GM12878 (cell line): ENCODE measurements around the gene LSM12. TPM values are rescaled to one million over a fixed set of nuclear protein-coding genes. Genes with fewer than 3 reads are reported as not detected.

Experiments
- BRCA1 ChIP-seq: IDR thresholded peaks from 2 replicates; pipeline ENCODE4 v1.6.1; 2011; ENCODE audit warnings: low read depth, low read length, improper control_type of control experiment
- CHD2 ChIP-seq: IDR thresholded peaks from 2 replicates; pipeline ENCODE4 v1.6.1; 2011; ENCODE audit warnings: low read depth, low read length, improper control_type of control experiment, borderline replicate concordance
- EED ChIP-seq: sonication (generic); IDR thresholded peaks from 2 replicates; pipeline ENCODE4 v1.6.1; 2016; ENCODE audit warnings: antibody characterized with exemption, low read depth
- EZH2 ChIP-seq: IDR thresholded peaks from 2 replicates; pipeline ENCODE4 v1.6.1; 2012; ENCODE audit warnings: low read depth, mild to moderate bottlenecking, control low read depth, inconsistent platforms, low read length, borderline replicate concordance; ENCODE audit not compliant: control insufficient read depth
- FOS ChIP-seq: IDR thresholded peaks from 3 replicates; pipeline ENCODE4 v1.6.1; 2011; ENCODE audit warnings: borderline replicate concordance; ENCODE audit not compliant: insufficient read length; ENCODE audit errors: extremely low read depth
- GATAD2B ChIP-seq: fragments of 450-650 bp; conservative IDR thresholded peaks from 2 replicates; pipeline ENCODE4 v1.6.1; 2017; ENCODE audit warnings: low read depth, mild to moderate bottlenecking, moderate library complexity
- IKZF1 ChIP-seq: fragments of 450-650 bp; conservative IDR thresholded peaks from 2 replicates; pipeline ENCODE4 v1.6.1; 2017; ENCODE audit warnings: antibody characterized with exemption, mild to moderate bottlenecking
- KLF5 ChIP-seq: fragments of 450-650 bp; IDR thresholded peaks from 2 replicates; pipeline ENCODE4 v1.6.1; 2014; ENCODE audit warnings: mild to moderate bottlenecking; ENCODE audit not compliant: partially characterized antibody
- LARP7 ChIP-seq: fragments of 450-650 bp; IDR thresholded peaks from 2 replicates; pipeline ENCODE4 v1.6.1; 2017; ENCODE audit warnings: mild to moderate bottlenecking
- NBN ChIP-seq: fragments of 450-650 bp; IDR thresholded peaks from 2 replicates; pipeline ENCODE4 v1.6.1; 2016
- NFIC ChIP-seq: IDR thresholded peaks from 2 replicates; pipeline ENCODE4 v1.6.1; 2012; ENCODE audit warnings: low read depth, mild to moderate bottlenecking, inconsistent platforms, low read length, moderate library complexity
- PAX5 ChIP-seq: IDR thresholded peaks from 2 replicates; pipeline ENCODE4 v1.6.1; 2011; ENCODE audit warnings: low read depth, low read length, borderline replicate concordance
- POLR2AphosphoS2 ChIP-seq: IDR thresholded peaks from 2 replicates; pipeline ENCODE4 v1.6.1; 2011; ENCODE audit warnings: low read depth, mild to moderate bottlenecking, low read length, improper control_type of control experiment, moderate library complexity
- POU2F2 ChIP-seq: IDR thresholded peaks from 3 replicates; pipeline ENCODE4 v1.6.1; 2011; ENCODE audit warnings: low read depth, mild to moderate bottlenecking, low read length, borderline replicate concordance
- RELA ChIP-seq: fragments of 450-650 bp; IDR thresholded peaks from 2 replicates; pipeline ENCODE4 v1.8.0; 2014; ENCODE audit warnings: borderline replicate concordance; ENCODE audit not compliant: partially characterized antibody
- SIX5 ChIP-seq: IDR thresholded peaks from 2 replicates; pipeline ENCODE4 v1.6.1; 2011; ENCODE audit warnings: mild to moderate bottlenecking, low read depth, low read length, moderate library complexity; ENCODE audit not compliant: severe bottlenecking
- SMARCA5 ChIP-seq: fragments of 450-650 bp; IDR thresholded peaks from 2 replicates; pipeline ENCODE4 v1.6.1; 2017; ENCODE audit warnings: mild to moderate bottlenecking
- SP1 ChIP-seq: IDR thresholded peaks from one replicate; pipeline ENCODE4 v1.6.1; 2011; ENCODE audit warnings: low read depth, low read length
- SUPT20H ChIP-seq: IDR thresholded peaks from 2 replicates; pipeline ENCODE4 v1.6.1; 2011; ENCODE audit warnings: low read depth, mild to moderate bottlenecking, low read length, moderate library complexity, borderline replicate concordance; ENCODE audit not compliant: control insufficient read depth
- YBX1 ChIP-seq: fragments of 450-650 bp; IDR thresholded peaks from 2 replicates; pipeline ENCODE4 v1.6.1; 2016; ENCODE audit warnings: antibody characterized with exemption
- ZNF217 ChIP-seq: fragments of 450-650 bp; IDR thresholded peaks from 2 replicates; pipeline ENCODE4 v1.6.1; 2017; ENCODE audit warnings: antibody characterized with exemption, mild to moderate bottlenecking
- polyA plus RNA-seq, 11 experiments: library from polyadenylated mRNA; depleted of rRNA in 4 of 11; unstranded in 6 of 11; stranded (reverse) in 5 of 11; fragments of >200 nt; fragmentation: Nextera tagmentation in 4 of 11; fragmentation: Illumina TruSeq in 1 of 11; extraction: Ambion mirVana in 4 of 11; extraction: Trizol in 1 of 11; gene quantifications; 1 replicate in 1 of 11; 2 replicates in 10 of 11; pipeline versions ENCODE4 v1.2.1 to v1.2.3, GENCODE V29; 2011 to 2016; ENCODE audit warnings: inconsistent platforms in 2 of 11, missing spikeins in 2 of 11, low read depth in 1 of 11
- total RNA-seq, 4 experiments: library from RNA; depleted of rRNA in 3 of 4; stranded (reverse); fragments of >200 nt in 3 of 4; fragmentation: Illumina TruSeq in 1 of 4; extraction: Trizol in 1 of 4; gene quantifications; 2 replicates each; pipeline versions ENCODE4 v1.2.1 to v1.2.3, GENCODE V29; 2013 to 2021
- TF ChIP-seq, protein P1 (sequence below): IDR thresholded peaks from 2 replicates; pipeline ENCODE4 v1.6.1; 2011; ENCODE audit warnings: low read depth, low read length, improper control_type of control experiment, borderline replicate concordance
- TF ChIP-seq, protein P2 (sequence below): fragments of 450-650 bp; IDR thresholded peaks from 2 replicates; pipeline ENCODE4 v1.6.1; 2014; ENCODE audit warnings: mild to moderate bottlenecking
- TF ChIP-seq, protein P3 (sequence below): fragments of 450-650 bp; formaldehyde crosslinking; IDR thresholded peaks from 2 replicates; pipeline ENCODE4 v1.5.0; 2022; ENCODE audit warnings: mild to moderate bottlenecking, missing genetic modification characterization
- TF ChIP-seq, protein P4 (sequence below): fragments of 450-650 bp; IDR thresholded peaks from 2 replicates; pipeline ENCODE4 v1.6.1; 2016; ENCODE audit warnings: mild to moderate bottlenecking

The LSM12 gene
- total and polyA plus RNA-seq, 10 of the 15 experiments (the other 5 are each of a cell fraction or from before 2014, with no cell fraction given): 51.1 to 206 (median 70.8) TPM

DNA sequence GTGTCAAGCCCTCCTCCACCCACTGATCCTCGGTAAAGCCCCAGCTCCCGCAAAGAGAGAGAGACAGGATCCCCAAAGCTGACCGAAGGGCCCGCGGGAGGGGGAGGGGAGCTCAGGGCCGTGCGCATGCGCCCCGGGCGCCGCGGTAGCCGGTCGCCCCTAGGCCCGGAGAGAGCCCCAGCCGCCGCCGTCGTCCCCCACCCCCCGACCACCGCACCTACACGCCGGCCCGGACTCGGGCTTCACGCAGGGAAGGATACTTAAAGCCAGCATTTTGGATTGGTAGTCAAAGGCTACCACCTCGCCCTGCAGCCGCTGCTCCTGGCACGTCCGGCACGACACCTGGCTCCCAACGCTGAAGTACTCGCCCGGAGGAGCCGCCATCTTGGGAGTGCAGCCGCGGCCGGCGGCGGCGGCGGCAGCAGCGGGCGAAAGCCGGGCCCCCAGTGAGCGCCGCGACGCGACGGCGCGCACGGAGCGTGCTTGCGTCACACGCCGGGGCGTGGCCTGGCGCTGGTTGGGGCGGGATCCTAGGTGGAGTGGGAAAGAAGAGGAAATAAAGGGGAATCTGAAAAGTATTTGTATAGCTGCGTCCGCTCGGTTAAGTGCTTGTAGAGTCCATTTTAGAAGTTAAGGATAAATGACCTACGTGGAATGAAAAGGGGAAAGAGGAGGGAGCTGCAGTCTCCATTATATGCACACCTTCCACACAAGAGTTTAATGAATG lies at the start of gene LSM12 (continued):
- no peak for TF ChIP-seq NBN
- TF ChIP-seq SIX5: peak; percentile 0
- TF ChIP-seq, protein P1, sequence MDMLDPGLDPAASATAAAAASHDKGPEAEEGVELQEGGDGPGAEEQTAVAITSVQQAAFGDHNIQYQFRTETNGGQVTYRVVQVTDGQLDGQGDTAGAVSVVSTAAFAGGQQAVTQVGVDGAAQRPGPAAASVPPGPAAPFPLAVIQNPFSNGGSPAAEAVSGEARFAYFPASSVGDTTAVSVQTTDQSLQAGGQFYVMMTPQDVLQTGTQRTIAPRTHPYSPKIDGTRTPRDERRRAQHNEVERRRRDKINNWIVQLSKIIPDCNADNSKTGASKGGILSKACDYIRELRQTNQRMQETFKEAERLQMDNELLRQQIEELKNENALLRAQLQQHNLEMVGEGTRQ: no peak
- TF ChIP-seq PAX5: peak; percentile 30; the same call in 1 of the 2 replicates
- peak; percentile 85 for TF ChIP-seq GATAD2B
- no peak for TF ChIP-seq POU2F2
- no peak for TF ChIP-seq SUPT20H
- peak; percentile 30 for TF ChIP-seq RELA
- TF ChIP-seq YBX1: no peak
- TF ChIP-seq LARP7: peak; percentile 98
- TF ChIP-seq BRCA1: no peak
- no peak for TF ChIP-seq ZNF217
- peak; percentile 59 for TF ChIP-seq POLR2AphosphoS2
- TF ChIP-seq EZH2: no peak
- TF ChIP-seq, protein P2, sequence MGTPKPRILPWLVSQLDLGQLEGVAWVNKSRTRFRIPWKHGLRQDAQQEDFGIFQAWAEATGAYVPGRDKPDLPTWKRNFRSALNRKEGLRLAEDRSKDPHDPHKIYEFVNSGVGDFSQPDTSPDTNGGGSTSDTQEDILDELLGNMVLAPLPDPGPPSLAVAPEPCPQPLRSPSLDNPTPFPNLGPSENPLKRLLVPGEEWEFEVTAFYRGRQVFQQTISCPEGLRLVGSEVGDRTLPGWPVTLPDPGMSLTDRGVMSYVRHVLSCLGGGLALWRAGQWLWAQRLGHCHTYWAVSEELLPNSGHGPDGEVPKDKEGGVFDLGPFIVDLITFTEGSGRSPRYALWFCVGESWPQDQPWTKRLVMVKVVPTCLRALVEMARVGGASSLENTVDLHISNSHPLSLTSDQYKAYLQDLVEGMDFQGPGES: 0 out of 2 replicates have a peak, but pooled peaks have one; percentile 52
- no peak for TF ChIP-seq FOS
- peak; percentile 71; the same call in 1 of the 2 replicates for TF ChIP-seq CHD2
- TF ChIP-seq, protein P3, sequence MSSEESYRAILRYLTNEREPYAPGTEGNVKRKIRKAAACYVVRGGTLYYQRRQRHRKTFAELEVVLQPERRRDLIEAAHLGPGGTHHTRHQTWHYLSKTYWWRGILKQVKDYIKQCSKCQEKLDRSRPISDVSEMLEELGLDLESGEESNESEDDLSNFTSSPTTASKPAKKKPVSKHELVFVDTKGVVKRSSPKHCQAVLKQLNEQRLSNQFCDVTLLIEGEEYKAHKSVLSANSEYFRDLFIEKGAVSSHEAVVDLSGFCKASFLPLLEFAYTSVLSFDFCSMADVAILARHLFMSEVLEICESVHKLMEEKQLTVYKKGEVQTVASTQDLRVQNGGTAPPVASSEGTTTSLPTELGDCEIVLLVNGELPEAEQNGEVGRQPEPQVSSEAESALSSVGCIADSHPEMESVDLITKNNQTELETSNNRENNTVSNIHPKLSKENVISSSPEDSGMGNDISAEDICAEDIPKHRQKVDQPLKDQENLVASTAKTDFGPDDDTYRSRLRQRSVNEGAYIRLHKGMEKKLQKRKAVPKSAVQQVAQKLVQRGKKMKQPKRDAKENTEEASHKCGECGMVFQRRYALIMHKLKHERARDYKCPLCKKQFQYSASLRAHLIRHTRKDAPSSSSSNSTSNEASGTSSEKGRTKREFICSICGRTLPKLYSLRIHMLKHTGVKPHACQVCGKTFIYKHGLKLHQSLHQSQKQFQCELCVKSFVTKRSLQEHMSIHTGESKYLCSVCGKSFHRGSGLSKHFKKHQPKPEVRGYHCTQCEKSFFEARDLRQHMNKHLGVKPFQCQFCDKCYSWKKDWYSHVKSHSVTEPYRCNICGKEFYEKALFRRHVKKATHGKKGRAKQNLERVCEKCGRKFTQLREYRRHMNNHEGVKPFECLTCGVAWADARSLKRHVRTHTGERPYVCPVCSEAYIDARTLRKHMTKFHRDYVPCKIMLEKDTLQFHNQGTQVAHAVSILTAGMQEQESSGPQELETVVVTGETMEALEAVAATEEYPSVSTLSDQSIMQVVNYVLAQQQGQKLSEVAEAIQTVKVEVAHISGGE: no peak
- TF ChIP-seq SP1: no peak
- TF ChIP-seq NFIC: no peak
- TF ChIP-seq, protein P4, sequence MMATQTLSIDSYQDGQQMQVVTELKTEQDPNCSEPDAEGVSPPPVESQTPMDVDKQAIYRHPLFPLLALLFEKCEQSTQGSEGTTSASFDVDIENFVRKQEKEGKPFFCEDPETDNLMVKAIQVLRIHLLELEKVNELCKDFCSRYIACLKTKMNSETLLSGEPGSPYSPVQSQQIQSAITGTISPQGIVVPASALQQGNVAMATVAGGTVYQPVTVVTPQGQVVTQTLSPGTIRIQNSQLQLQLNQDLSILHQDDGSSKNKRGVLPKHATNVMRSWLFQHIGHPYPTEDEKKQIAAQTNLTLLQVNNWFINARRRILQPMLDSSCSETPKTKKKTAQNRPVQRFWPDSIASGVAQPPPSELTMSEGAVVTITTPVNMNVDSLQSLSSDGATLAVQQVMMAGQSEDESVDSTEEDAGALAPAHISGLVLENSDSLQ: peak; percentile 69
- TF ChIP-seq IKZF1: peak; percentile 75
- peak; percentile 80 for TF ChIP-seq KLF5
- no peak for TF ChIP-seq EED
- peak; percentile 99 for TF ChIP-seq SMARCA5
